A549 (cell line): ENCODE results near the gene CCT5. TPM values are rescaled to one million over a fixed set of nuclear protein-coding genes. Genes with fewer than 3 reads are reported as not detected.

Experiments used
- ATAC-seq, 2 experiments: fragments of 200-7000 bp in 1 of 2; fragments of >200 bp in 1 of 2; cut with Nextera tagmentation in 1 of 2; cut with Tn5 transposase in 1 of 2; 3 replicates each; pipeline versions ENCODE4 v1.8.0 to v1.9.1; 2018 to 2020; ENCODE audit warnings: mild to moderate bottlenecking in 1 of 2, moderate library complexity in 1 of 2
- CTCF ChIA-PET: fragments of 300-600 bp; sonication (Branson Sonifier 250); formaldehyde crosslinking; extraction: SDS; loops from one replicate; lab custom pipeline; 2021; ENCODE audit warnings: antibody characterized with exemption, inconsistent platforms; lab: Yijun Ruan, JAX
- POLR2A ChIA-PET: fragments of 350-600 bp; formaldehyde crosslinking; extraction: SDS; loops from one replicate; lab custom pipeline; 2021; ENCODE audit warnings: antibody characterized with exemption, inconsistent platforms; lab: Yijun Ruan, JAX
- DNase-seq, 2 experiments: peaks; one replicate each; pipeline versions ENCODE4 v3.0.0 to v3.0.0-alpha.2; 2011 to 2016; ENCODE audit warnings: low read depth in 1 of 2, low spot score in 1 of 2
- FAIRE-seq: peaks from 2 replicates; lab custom pipeline; 2011; peaks lifted over from hg19 to GRCh38; lab: Jason Lieb, UNC
- H3K27ac ChIP-seq, 2 experiments: fragments of >200 bp; sonication (Bioruptor Twin); formaldehyde crosslinking; 3 replicates each; pipeline ENCODE4 v1.5.1; 2016 to 2017
- H3K4me1 ChIP-seq: fragments of >200 bp; sonication (Bioruptor Twin); formaldehyde crosslinking; 3 replicates; pipeline ENCODE4 v1.6.1; 2016
- H3K4me2 ChIP-seq: fragments of >200 bp; sonication (Bioruptor Twin); formaldehyde crosslinking; 3 replicates; pipeline ENCODE4 v1.6.1; 2016
- H3K4me3 ChIP-seq: fragments of >200 bp; sonication (Bioruptor Twin); formaldehyde crosslinking; 3 replicates; pipeline ENCODE4 v1.5.1; 2016
- H3K9me3 ChIP-seq: fragments of >200 bp; sonication (Bioruptor Twin); formaldehyde crosslinking; 3 replicates; pipeline ENCODE4 v1.6.1; 2016
- ATOH8 ChIP-seq: fragments of 250-450 bp; sonication (Bioruptor Pico); IDR thresholded peaks from 2 replicates; pipeline ENCODE4 v1.5.0; 2020; ENCODE audit warnings: low read depth, mild to moderate bottlenecking, moderate library complexity
- CBX2 ChIP-seq: fragments of 200-600 bp; sonication (generic); IDR thresholded peaks from 2 replicates; pipeline ENCODE4 v1.6.1; 2016; ENCODE audit warnings: low read depth, mild to moderate bottlenecking, borderline replicate concordance
- EHMT2 ChIP-seq: fragments of 200-600 bp; sonication (generic); IDR thresholded peaks from 2 replicates; pipeline ENCODE4 v1.6.1; 2016; ENCODE audit warnings: antibody characterized with exemption, low read depth, mild to moderate bottlenecking, moderate library complexity
- GATA3 ChIP-seq: IDR thresholded peaks from 2 replicates; pipeline ENCODE4 v1.6.1; 2012; ENCODE audit warnings: borderline replicate concordance
- HEYL ChIP-seq: fragments of 250-450 bp; sonication (Bioruptor Pico); IDR thresholded peaks from 2 replicates; pipeline ENCODE4 v1.8.0; 2021; ENCODE audit warnings: mild to moderate bottlenecking, moderate library complexity
- HOXA7 ChIP-seq: fragments of 250-450 bp; sonication (Bioruptor Pico); IDR thresholded peaks from 2 replicates; pipeline ENCODE4 v1.5.0; 2020; ENCODE audit warnings: mild to moderate bottlenecking, moderate library complexity
- HOXB5 ChIP-seq: fragments of 250-450 bp; sonication (Bioruptor Pico); IDR thresholded peaks from 2 replicates; pipeline ENCODE4 v1.5.0; 2020; ENCODE audit warnings: mild to moderate bottlenecking, moderate library complexity
- JUN ChIP-seq, 2 experiments: fragments of >200 bp; sonication (Bioruptor Twin); formaldehyde crosslinking; IDR thresholded peaks; 2 replicates in 1 of 2; 3 replicates in 1 of 2; pipeline ENCODE4 v1.6.1; 2016 to 2017
- JUNB ChIP-seq: fragments of >200 bp; sonication (Bioruptor Twin); formaldehyde crosslinking; IDR thresholded peaks from 2 replicates; pipeline ENCODE4 v1.6.1; 2016
- NFE2L2 ChIP-seq: fragments of 150-350 bp; conservative IDR thresholded peaks from 2 replicates; pipeline ENCODE4 v1.6.1; 2014; ENCODE audit warnings: low read length
- NPAS2 ChIP-seq: fragments of 250-450 bp; sonication (Bioruptor Pico); IDR thresholded peaks from 2 replicates; pipeline ENCODE4 v1.8.0; 2022; ENCODE audit warnings: mild to moderate bottlenecking, moderate library complexity, borderline replicate concordance
- PHF8 ChIP-seq: fragments of 200-600 bp; sonication (generic); IDR thresholded peaks from 2 replicates; pipeline ENCODE4 v1.6.1; 2016; ENCODE audit warnings: low read depth, mild to moderate bottlenecking, antibody characterized with exemption, moderate library complexity, borderline replicate concordance
- RAD21 ChIP-seq, 2 experiments: fragments of >200 bp in 1 of 2; sonication (Bioruptor Twin) in 1 of 2; formaldehyde crosslinking in 1 of 2; IDR thresholded peaks in 1 of 2; conservative IDR thresholded peaks in 1 of 2; 2 replicates in 1 of 2; 3 replicates in 1 of 2; pipeline ENCODE4 v1.6.1; 2012 to 2018; ENCODE audit warnings: inconsistent platforms in 1 of 2
- RFX5 ChIP-seq: fragments of 450-650 bp; IDR thresholded peaks from 2 replicates; pipeline ENCODE4 v1.7.1; 2014; ENCODE audit warnings: antibody characterized with exemption, mild to moderate bottlenecking, moderate library complexity
- SMC3 ChIP-seq: fragments of >200 bp; sonication (Bioruptor Twin); formaldehyde crosslinking; IDR thresholded peaks from 3 replicates; pipeline ENCODE4 v1.6.1; 2018; ENCODE audit warnings: inconsistent platforms
- TFCP2L1 ChIP-seq: fragments of 250-450 bp; sonication (Bioruptor Pico); IDR thresholded peaks from 2 replicates; pipeline ENCODE4 v1.5.0; 2021; ENCODE audit warnings: mild to moderate bottlenecking
- ZC3H11A ChIP-seq: fragments of 450-650 bp; IDR thresholded peaks from 2 replicates; pipeline ENCODE4 v1.6.1; 2014; ENCODE audit warnings: antibody characterized with exemption, mild to moderate bottlenecking
- ZSCAN20 ChIP-seq: fragments of 250-450 bp; sonication (Bioruptor Pico); IDR thresholded peaks from 2 replicates; pipeline ENCODE4 v1.8.0; 2022; ENCODE audit warnings: mild to moderate bottlenecking, moderate library complexity
- WGBS: methylation state at CpG from one replicate; pipeline ENCODE4 v1.1.6; 2017; ENCODE audit errors: missing lambda C conversion rate; 5-methylcytosine and 5-hydroxymethylcytosine counted together
- polyA plus RNA-seq, 4 experiments: library from polyadenylated mRNA; depleted of rRNA in 3 of 4; stranded (reverse); fragments of >200 nt; fragmentation: RNase III in 1 of 4; extraction: RNeasy Plus Mini Kit Qiagen cat#74134 plus additional on column Dnase treatment in 1 of 4; gene quantifications; 2 replicates in 3 of 4; 3 replicates in 1 of 4; pipeline ENCODE4 v1.2.3, GENCODE V29; 2011 to 2017
- TF ChIP-seq, protein P1 (sequence below): IDR thresholded peaks from 2 replicates; pipeline ENCODE4 v1.6.1; 2012; ENCODE audit warnings: low read depth, borderline replicate concordance
- TF ChIP-seq, protein P2 (sequence below): fragments of >200 bp; sonication (Bioruptor Twin); formaldehyde crosslinking; IDR thresholded peaks from 2 replicates; pipeline ENCODE4 v1.6.1; 2016
- TF ChIP-seq, protein P3 (sequence below): fragments of 250-450 bp; sonication (Bioruptor Pico); IDR thresholded peaks from 2 replicates; pipeline ENCODE4 v1.5.0; 2021; ENCODE audit warnings: mild to moderate bottlenecking, moderate library complexity, borderline replicate concordance

The CCT5 gene
- polyA plus RNA-seq, 2 of the 4 experiments (the other 2 are of a cell fraction): 730 to 858 TPM

- TF ChIP-seq, protein P1, sequence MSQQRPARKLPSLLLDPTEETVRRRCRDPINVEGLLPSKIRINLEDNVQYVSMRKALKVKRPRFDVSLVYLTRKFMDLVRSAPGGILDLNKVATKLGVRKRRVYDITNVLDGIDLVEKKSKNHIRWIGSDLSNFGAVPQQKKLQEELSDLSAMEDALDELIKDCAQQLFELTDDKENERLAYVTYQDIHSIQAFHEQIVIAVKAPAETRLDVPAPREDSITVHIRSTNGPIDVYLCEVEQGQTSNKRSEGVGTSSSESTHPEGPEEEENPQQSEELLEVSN: no peak
Measured at GRCh38 chr5:10304932-10305331, 54.9 kb downstream of the CCT5 start (continued).

DNA sequence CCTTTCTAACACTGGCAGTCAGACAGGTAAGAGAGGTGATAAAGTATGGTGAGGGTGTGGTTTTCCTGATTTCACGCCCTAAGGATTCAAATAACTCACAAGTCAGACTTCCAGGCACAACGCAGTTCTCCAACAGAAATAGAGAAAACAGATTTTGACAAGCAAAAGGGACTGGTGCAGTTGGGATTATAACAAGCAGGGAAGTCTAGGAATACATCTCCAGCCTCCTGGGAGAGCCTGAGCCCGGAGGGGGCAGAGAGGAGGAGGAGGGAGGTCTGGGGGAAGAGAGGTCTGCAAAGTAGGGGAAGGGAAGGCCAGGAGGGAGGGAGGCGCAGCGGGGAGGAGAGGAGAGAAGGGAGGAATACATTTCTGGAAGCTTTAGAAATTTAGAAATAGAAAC is 56.0 kb downstream of the CCT5 start:
- DNase-seq (no peak), FAIRE-seq (no peak)
- ChIA-PET CTCF (interaction anchor here (2.4 kb wide), 1 partner anchor 22 kb away, joined by 9 read pairs; no protein-coding TSS in a partner anchor), POLR2A (no interaction called here)
- peaks cover 39% of the 10 kb centered on the region for H3K4me1 ChIP-seq
- no peak overlapping the region for H3K4me3 ChIP-seq
- 68% methylated on average over 5 of the region's 5 CpGs for WGBS
- H3K4me2 ChIP-seq: peak overlapping the region; percentile 70
- TF ChIP-seq SMC3: no peak
- TF ChIP-seq, all 56 proteins: peak for 0
- peak overlapping the region in 1 of 2 experiments; percentile 84; a peak in 2 of 6 replicates for H3K27ac ChIP-seq
- no peak for ATAC-seq
- no peaks in the 10 kb centered on the region for H3K9me3 ChIP-seq

DNA sequence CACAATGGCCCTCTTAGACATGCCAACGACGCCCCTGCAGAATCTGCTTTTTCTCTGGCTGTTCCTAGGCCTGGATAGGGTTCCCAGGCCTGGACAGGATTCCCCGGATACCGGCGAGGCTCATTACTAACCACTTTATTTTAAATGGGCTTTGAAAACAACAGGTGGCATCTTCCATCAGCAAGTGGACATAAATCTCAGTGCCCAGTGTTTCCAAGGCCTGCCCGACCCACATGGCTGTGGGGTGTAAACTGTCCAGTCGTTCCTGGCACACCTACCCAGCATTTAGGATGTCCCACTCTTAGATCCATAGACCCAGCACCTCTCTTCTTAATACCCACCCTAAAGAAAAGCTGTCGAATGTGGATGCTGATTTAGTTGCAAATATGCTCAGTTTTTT is 56.7 kb downstream of the CCT5 start:
- peaks cover 34% of the 10 kb centered on the region for H3K4me1 ChIP-seq
- H3K27ac ChIP-seq: peak overlapping the region; percentile 79 to 84
- TF ChIP-seq RFX5 (no peak), ZSCAN20 (CRISPR knock-in tag) (no peak), TFCP2L1 (CRISPR knock-in tag) (no peak), RAD21 (conservative IDR thresholded peaks at IDR 0.05 in 1 of 2, IDR thresholded peaks at IDR 0.05 in 1 of 2) (no peak), JUNB (no peak), GATA3 (no peak), HOXB5 (CRISPR knock-in tag) (no peak), NFE2L2 (no peak), ATOH8 (CRISPR knock-in tag) (no peak), CBX2 (no peak), NPAS2 (CRISPR knock-in tag) (no peak), HOXA7 (CRISPR knock-in tag) (no peak), PHF8 (no peak), JUN (IDR thresholded peaks at IDR 0.05) (no peak), HEYL (CRISPR knock-in tag) (no peak), EHMT2 (no peak), ZC3H11A (no peak)
- TF ChIP-seq, protein P2, sequence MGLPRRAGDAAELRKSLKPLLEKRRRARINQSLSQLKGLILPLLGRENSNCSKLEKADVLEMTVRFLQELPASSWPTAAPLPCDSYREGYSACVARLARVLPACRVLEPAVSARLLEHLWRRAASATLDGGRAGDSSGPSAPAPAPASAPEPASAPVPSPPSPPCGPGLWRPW: no peak
- TF ChIP-seq, protein P3, sequence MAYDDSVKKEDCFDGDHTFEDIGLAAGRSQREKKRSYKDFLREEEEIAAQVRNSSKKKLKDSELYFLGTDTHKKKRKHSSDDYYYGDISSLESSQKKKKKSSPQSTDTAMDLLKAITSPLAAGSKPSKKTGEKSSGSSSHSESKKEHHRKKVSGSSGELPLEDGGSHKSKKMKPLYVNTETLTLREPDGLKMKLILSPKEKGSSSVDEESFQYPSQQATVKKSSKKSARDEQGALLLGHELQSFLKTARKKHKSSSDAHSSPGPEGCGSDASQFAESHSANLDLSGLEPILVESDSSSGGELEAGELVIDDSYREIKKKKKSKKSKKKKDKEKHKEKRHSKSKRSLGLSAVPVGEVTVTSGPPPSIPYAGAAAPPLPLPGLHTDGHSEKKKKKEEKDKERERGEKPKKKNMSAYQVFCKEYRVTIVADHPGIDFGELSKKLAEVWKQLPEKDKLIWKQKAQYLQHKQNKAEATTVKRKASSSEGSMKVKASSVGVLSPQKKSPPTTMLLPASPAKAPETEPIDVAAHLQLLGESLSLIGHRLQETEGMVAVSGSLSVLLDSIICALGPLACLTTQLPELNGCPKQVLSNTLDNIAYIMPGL (CRISPR knock-in tag): no peak
- TF ChIP-seq, protein P1: no peak
- TF ChIP-seq, all 56 proteins: peak for 0
- FAIRE-seq: no peak
- ATAC-seq: peak in 1 of 2 experiments; percentile 11; a peak in 2 of 6 replicates
- ChIA-PET POLR2A (no interaction called here), CTCF (interaction anchor here (1.6 kb wide), 1 partner anchor 23 kb away, joined by 4 read pairs; no protein-coding TSS in a partner anchor)
- peak overlapping the region; percentile 70 for H3K4me2 ChIP-seq
- H3K9me3 ChIP-seq: no peaks in the 10 kb centered on the region
- no peak for DNase-seq
- H3K4me3 ChIP-seq: peak overlapping the region; percentile 49
- 68% methylated on average over 8 of the region's 8 CpGs for WGBS
